HG03135 (cell line): Measurements from ENCODE around the gene BROX.
"Not testable (repeated sequence)": the region's sequence is repeated elsewhere in the genome, so short reads cannot be mapped to it uniquely, and the experiment has no call there.

Source experiments
- ATAC-seq: cut with Tn5 transposase; IDR thresholded peaks from one replicate; pipeline ENCODE4 v1.9.1; 2021; ENCODE audit warnings: mild to moderate bottlenecking, moderate library complexity; ENCODE audit not compliant: unreplicated experiment

The BROX gene

GRCh38 chr1:222730866-222731265 is 18.5 kb downstream of the BROX start:
- ATAC-seq, result no peak

- ATAC-seq, result peak; percentile 98
Measured at GRCh38 chr1:222732216-222733159, 20.1 kb downstream of the BROX start.

GRCh38 chr1:222734740-222735139 is 22.4 kb downstream of the BROX start:
- ATAC-seq, result no peak

- no peak for ATAC-seq
Measured at GRCh38 chr1:222736470-222736869, 24.1 kb downstream of the BROX start.

- ATAC-seq, result no peak
Measured at GRCh38 chr1:222736972-222737371, 24.6 kb downstream of the BROX start, which contains the start of gene FAM177B. Gene FAM177B (plus strand): TSS chr1:222737202. CDS start chr1:222746546, 9,344 bp downstream.

GRCh38 chr1:222739465-222739864 is 27.1 kb downstream of the BROX start:
- no peak for ATAC-seq

- ATAC-seq, result no peak
Measured at GRCh38 chr1:222739929-222740328, 27.6 kb downstream of the BROX start.

GRCh38 chr1:222741630-222742457 is 29.5 kb downstream of the BROX start:
- not testable (repeated sequence) for ATAC-seq

- no peak for ATAC-seq
Measured at GRCh38 chr1:222749927-222750326, 37.6 kb downstream of the BROX start.

GRCh38 chr1:222750651-222751050 is 38.3 kb downstream of the BROX start:
- ATAC-seq, result peak; percentile 87

GRCh38 chr1:222751255-222751654 is 38.9 kb downstream of the BROX start:
- ATAC-seq, result no peak

- no peak for ATAC-seq
Measured at GRCh38 chr1:222754366-222755139, 42.2 kb downstream of the BROX start.

GRCh38 chr1:222757646-222758268 is 45.4 kb downstream of the BROX start:
- ATAC-seq, result no peak

GRCh38 chr1:222759451-222760035 is 47.2 kb downstream of the BROX start:
- ATAC-seq, result no peak

- ATAC-seq, result no peak
Measured at GRCh38 chr1:222761083-222761482, 48.7 kb downstream of the BROX start.

- ATAC-seq, result not testable (repeated sequence)
Measured at GRCh38 chr1:222762178-222762577, 49.8 kb downstream of the BROX start.

GRCh38 chr1:222767152-222767571 is 54.8 kb downstream of the BROX start:
- ATAC-seq, result no peak

GRCh38 chr1:222768592-222768991 is 56.2 kb downstream of the BROX start:
- no peak for ATAC-seq

GRCh38 chr1:222769181-222769580 is 56.8 kb downstream of the BROX start:
- no peak for ATAC-seq
